ENCODE measurements around the gene TMEM271.
"Not testable (repeated sequence)": the region's sequence is repeated elsewhere in the genome, so short reads cannot be mapped to it uniquely, and the experiment has no call there.

Gene TMEM271

GRCh38 chr4:560061-560460, 16.0 kb downstream of the TMEM271 start:
- no peak for ATAC-seq
- TF ChIP-seq SNAI2 (CRISPR knock-in tag; IDR thresholded peaks at IDR 0.05), result no peak
- TF ChIP-seq CSRNP3 (CRISPR knock-in tag; IDR thresholded peaks at IDR 0.05), result no peak
- TF ChIP-seq ZNF565 (CRISPR knock-in tag; conservative IDR thresholded peaks at IDR 0.05; ENCODE audit: low read depth), result no peak
- TF ChIP-seq TOX (CRISPR knock-in tag; IDR thresholded peaks at IDR 0.05; ENCODE audit: borderline replicate concordance), result no peak

DNA sequence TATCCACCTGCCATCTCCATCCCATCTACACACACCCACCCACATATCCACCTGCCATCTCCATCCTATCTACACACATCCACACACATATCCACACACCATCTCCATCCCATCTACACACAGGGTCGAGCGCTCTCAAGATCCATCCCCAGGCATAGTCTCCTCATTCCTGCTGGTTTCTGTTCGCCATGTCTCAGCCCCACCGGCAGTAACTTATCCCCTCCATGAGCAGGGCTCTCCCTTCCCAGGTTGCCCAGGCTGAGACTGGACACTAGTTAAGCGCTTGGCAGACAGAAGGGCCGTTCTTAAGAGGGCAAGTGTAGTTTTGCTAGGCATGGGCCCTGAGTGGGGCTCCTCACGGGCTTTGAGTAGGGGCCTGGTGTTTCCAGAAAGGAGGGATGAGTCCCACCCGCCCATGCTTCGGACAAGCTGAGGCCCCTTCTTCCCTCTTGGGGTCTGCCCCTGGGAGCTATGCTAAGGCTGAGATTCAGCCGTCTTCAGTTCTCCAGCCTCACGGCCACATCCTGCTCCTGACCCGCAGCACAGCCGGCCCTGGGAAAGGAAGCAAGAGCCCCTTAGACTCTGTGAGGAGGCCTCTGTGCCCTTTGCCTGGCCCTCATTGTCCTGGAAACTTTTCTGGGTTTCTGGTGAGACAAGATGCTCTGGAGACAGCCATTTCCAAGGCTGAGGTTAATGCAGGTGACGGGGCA, 20.4 kb downstream of the TMEM271 start:
- ATAC-seq, result no peak

GRCh38 chr4:554793-555320, 21.2 kb downstream of the TMEM271 start:
- not testable (repeated sequence) for ATAC-seq

More for the DNA sequence above, 20.4 kb downstream of the TMEM271 start:
- no peak for TF ChIP-seq GLIS3 (CRISPR knock-in tag; IDR thresholded peaks at IDR 0.05)
- no peak for TF ChIP-seq CSRNP3 (CRISPR knock-in tag; IDR thresholded peaks at IDR 0.05)
- no peak for TF ChIP-seq ZFP3 (CRISPR knock-in tag; IDR thresholded peaks at IDR 0.05)
- no peak for TF ChIP-seq ESRRG (CRISPR knock-in tag; IDR thresholded peaks at IDR 0.05)
- no peak for TF ChIP-seq ZFP30 (CRISPR knock-in tag; IDR thresholded peaks at IDR 0.05)

GRCh38 chr4:552019-552418, 24.1 kb downstream of the TMEM271 start:
- no peak for ATAC-seq
- no peak for TF ChIP-seq SNAI2 (CRISPR knock-in tag; IDR thresholded peaks at IDR 0.05)
- no peak for TF ChIP-seq ZFP30 (CRISPR knock-in tag; IDR thresholded peaks at IDR 0.05)
- no peak for TF ChIP-seq ZNF565 (CRISPR knock-in tag; conservative IDR thresholded peaks at IDR 0.05; ENCODE audit: low read depth)
- no peak for TF ChIP-seq TOX (CRISPR knock-in tag; IDR thresholded peaks at IDR 0.05; ENCODE audit: borderline replicate concordance)

DNA sequence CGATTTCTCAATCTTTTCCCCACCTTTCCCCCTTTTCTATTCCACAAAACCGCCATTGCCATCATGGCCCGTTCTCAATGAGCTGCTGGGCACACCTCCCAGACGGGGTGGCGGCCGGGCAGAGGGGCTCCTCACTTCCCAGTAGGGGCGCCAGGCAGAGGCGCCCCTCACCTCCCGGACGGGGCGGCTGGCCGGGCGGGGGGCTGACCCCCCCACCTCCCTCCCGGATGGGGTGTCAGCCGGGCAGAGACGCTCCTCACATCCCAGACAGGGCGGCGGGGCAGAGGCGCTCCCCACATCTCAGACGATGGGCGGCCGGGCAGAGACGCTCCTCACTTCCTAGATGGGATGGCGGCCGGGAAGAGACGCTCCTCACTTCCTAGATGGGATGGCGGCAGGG, 25.8 kb downstream of the TMEM271 start:
- not testable (repeated sequence) for ATAC-seq

- no peak for TF ChIP-seq GLIS3 (CRISPR knock-in tag; IDR thresholded peaks at IDR 0.05)
- TF ChIP-seq TSHZ2 (CRISPR knock-in tag; IDR thresholded peaks at IDR 0.05), result no peak
- TF ChIP-seq ZNF565 (CRISPR knock-in tag; conservative IDR thresholded peaks at IDR 0.05; ENCODE audit: low read depth), result no peak
- no peak for ATAC-seq
Observed at GRCh38 chr4:548976-549375, 27.1 kb downstream of the TMEM271 start.

- TF ChIP-seq ISL1 (CRISPR knock-in tag; IDR thresholded peaks at IDR 0.05), result no peak
- TF ChIP-seq RARB (CRISPR knock-in tag; IDR thresholded peaks at IDR 0.05), result no peak
- no peak for ATAC-seq
Observed at GRCh38 chr4:545612-546011, 30.5 kb downstream of the TMEM271 start.

GRCh38 chr4:544386-545105, 31.5 kb downstream of the TMEM271 start:
- no peak for ATAC-seq
- TF ChIP-seq ZNF565 (CRISPR knock-in tag; conservative IDR thresholded peaks at IDR 0.05; ENCODE audit: low read depth), result no peak
- TF ChIP-seq ARNTL (CRISPR knock-in tag; IDR thresholded peaks at IDR 0.05; ENCODE audit: borderline replicate concordance, low read depth), result no peak
- TF ChIP-seq ZFP30 (CRISPR knock-in tag; IDR thresholded peaks at IDR 0.05), result no peak
- TF ChIP-seq GLIS3 (CRISPR knock-in tag; IDR thresholded peaks at IDR 0.05), result no peak
- TF ChIP-seq CSRNP3 (CRISPR knock-in tag; IDR thresholded peaks at IDR 0.05), result no peak
- no peak for TF ChIP-seq BACH2 (CRISPR knock-in tag; IDR thresholded peaks at IDR 0.05; ENCODE audit: borderline replicate concordance)
- TF ChIP-seq SNAI2 (CRISPR knock-in tag; IDR thresholded peaks at IDR 0.05), result no peak
- no peak for TF ChIP-seq CSDC2 (CRISPR knock-in tag; IDR thresholded peaks at IDR 0.05)
- no peak for TF ChIP-seq ESRRG (CRISPR knock-in tag; IDR thresholded peaks at IDR 0.05)
- TF ChIP-seq OSR1 (CRISPR knock-in tag; IDR thresholded peaks at IDR 0.05), result no peak
- no peak for TF ChIP-seq CREB5 (CRISPR knock-in tag; IDR thresholded peaks at IDR 0.05; ENCODE audit: low read depth)
- no peak for TF ChIP-seq ZC3H10 (CRISPR knock-in tag; IDR thresholded peaks at IDR 0.05)
- no peak for TF ChIP-seq ZNF8 (CRISPR knock-in tag; IDR thresholded peaks at IDR 0.05)

All from SK-N-SH treated with all-trans-retinoic acid at 6 μM for 48 hours (cell line).